ENCODE results near the gene DUSP8. TPM values are rescaled to one million over a fixed set of nuclear protein-coding genes. Genes with fewer than 3 reads are reported as not detected.

The DUSP8 gene
- polyA plus RNA-seq, 1 donor from 2014 or later = 3.5 TPM

DNA sequence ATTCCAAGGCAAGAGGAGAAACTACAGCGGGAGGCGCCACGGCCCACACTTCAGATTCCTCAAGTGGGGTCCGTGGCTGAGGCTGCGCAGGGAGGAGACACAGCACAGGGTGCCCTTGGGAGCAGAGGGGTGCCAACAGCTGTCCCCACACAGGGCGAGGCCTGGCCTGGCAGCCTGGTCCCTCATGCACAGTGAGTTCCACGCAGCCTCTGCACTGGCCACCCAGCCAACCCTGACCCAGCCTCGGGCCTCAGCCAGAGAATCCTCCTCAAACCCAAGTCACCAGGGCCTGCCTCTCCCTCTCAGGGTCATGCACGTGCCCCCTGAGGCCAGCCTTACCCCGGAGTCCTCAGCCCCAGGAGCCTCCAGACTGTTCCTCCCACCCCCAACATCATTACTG, 63.1 kb downstream of the DUSP8 start:
- H3K27me3 ChIP-seq (ENCODE audit: insufficient read depth, low read depth, low read length) = no peaks in the 10 kb centered on the region
- H3K27ac ChIP-seq (ENCODE audit: low read length) = no peak overlapping the region
- no peaks in the 10 kb centered on the region for H4K20me1 ChIP-seq (ENCODE audit: insufficient read depth)
- no peak overlapping the region for H3K9ac ChIP-seq (ENCODE audit: low read length)
- no peaks in the 10 kb centered on the region for H3K79me2 ChIP-seq (replicated peaks; ENCODE audit: insufficient read depth, low read length)
- no peaks in the 10 kb centered on the region for H3K9me3 ChIP-seq (ENCODE audit: low read length)
- no peak overlapping the region for H3K4me2 ChIP-seq (ENCODE audit: low read length)
- no peak overlapping the region for H2AFZ ChIP-seq (ENCODE audit: low read depth, low read length)
- H3K36me3 ChIP-seq (ENCODE audit: insufficient read depth, low read length) = no peaks in the 10 kb centered on the region
- no peak overlapping the region for H3K4me3 ChIP-seq (ENCODE audit: low read length)
- no peaks in the 10 kb centered on the region for H3F3A ChIP-seq (ENCODE audit: insufficient read depth, low read length, poor library complexity, severe bottlenecking)
- TF ChIP-seq RAD21 (conservative IDR thresholded peaks at IDR 0.05) (no peak), MXI1 (conservative IDR thresholded peaks at IDR 0.05; ENCODE audit: poor library complexity, severe bottlenecking) (no peak), TAF1 (IDR thresholded peaks at IDR 0.05; ENCODE audit: low read depth) (no peak), POLR2AphosphoS5 (IDR thresholded peaks at IDR 0.05) (no peak), EZH2 (IDR thresholded peaks at IDR 0.05; ENCODE audit: borderline replicate concordance, insufficient read depth, low read length, poor library complexity, severe bottlenecking) (no peak), EP300 (conservative IDR thresholded peaks at IDR 0.05; ENCODE audit: poor library complexity, severe bottlenecking) (no peak)
- TF ChIP-seq, protein P1, sequence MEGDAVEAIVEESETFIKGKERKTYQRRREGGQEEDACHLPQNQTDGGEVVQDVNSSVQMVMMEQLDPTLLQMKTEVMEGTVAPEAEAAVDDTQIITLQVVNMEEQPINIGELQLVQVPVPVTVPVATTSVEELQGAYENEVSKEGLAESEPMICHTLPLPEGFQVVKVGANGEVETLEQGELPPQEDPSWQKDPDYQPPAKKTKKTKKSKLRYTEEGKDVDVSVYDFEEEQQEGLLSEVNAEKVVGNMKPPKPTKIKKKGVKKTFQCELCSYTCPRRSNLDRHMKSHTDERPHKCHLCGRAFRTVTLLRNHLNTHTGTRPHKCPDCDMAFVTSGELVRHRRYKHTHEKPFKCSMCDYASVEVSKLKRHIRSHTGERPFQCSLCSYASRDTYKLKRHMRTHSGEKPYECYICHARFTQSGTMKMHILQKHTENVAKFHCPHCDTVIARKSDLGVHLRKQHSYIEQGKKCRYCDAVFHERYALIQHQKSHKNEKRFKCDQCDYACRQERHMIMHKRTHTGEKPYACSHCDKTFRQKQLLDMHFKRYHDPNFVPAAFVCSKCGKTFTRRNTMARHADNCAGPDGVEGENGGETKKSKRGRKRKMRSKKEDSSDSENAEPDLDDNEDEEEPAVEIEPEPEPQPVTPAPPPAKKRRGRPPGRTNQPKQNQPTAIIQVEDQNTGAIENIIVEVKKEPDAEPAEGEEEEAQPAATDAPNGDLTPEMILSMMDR (IDR thresholded peaks at IDR 0.05; ENCODE audit: poor library complexity, severe bottlenecking) = no peak
- TF ChIP-seq, protein P2, sequence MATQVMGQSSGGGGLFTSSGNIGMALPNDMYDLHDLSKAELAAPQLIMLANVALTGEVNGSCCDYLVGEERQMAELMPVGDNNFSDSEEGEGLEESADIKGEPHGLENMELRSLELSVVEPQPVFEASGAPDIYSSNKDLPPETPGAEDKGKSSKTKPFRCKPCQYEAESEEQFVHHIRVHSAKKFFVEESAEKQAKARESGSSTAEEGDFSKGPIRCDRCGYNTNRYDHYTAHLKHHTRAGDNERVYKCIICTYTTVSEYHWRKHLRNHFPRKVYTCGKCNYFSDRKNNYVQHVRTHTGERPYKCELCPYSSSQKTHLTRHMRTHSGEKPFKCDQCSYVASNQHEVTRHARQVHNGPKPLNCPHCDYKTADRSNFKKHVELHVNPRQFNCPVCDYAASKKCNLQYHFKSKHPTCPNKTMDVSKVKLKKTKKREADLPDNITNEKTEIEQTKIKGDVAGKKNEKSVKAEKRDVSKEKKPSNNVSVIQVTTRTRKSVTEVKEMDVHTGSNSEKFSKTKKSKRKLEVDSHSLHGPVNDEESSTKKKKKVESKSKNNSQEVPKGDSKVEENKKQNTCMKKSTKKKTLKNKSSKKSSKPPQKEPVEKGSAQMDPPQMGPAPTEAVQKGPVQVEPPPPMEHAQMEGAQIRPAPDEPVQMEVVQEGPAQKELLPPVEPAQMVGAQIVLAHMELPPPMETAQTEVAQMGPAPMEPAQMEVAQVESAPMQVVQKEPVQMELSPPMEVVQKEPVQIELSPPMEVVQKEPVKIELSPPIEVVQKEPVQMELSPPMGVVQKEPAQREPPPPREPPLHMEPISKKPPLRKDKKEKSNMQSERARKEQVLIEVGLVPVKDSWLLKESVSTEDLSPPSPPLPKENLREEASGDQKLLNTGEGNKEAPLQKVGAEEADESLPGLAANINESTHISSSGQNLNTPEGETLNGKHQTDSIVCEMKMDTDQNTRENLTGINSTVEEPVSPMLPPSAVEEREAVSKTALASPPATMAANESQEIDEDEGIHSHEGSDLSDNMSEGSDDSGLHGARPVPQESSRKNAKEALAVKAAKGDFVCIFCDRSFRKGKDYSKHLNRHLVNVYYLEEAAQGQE (IDR thresholded peaks at IDR 0.05; ENCODE audit: borderline replicate concordance) = no peak
- H3K9me2 ChIP-seq (ENCODE audit: insufficient read depth, low read length) = no peaks in the 10 kb centered on the region

DNA sequence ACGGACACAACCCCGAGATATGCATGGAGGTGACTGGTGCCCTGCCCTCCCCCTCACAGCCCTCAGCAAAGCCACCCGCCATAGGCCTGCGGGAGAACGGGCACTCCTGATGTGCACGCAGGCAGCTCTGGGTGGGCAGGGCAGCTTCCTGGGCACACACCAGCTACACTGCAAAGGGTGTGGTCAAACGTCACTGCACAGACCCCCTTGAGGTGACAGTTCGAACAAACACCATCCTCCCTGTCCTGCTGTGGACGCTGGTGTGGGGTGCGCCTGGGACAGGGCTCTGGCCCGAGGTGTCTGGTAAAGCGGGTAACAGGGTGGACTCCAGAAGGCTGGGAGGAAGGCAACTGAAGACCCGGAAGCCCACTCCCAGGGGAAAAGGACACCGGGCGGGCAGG, 63.6 kb downstream of the DUSP8 start:
- Histone ChIP-seq H3K9me3 (ENCODE audit: low read length) (no peaks in the 10 kb centered on the region), H3F3A (ENCODE audit: insufficient read depth, low read length, poor library complexity, severe bottlenecking) (no peaks in the 10 kb centered on the region), H3K27me3 (ENCODE audit: insufficient read depth, low read depth, low read length) (no peaks in the 10 kb centered on the region), H3K4me2 (ENCODE audit: low read length) (no peak overlapping the region), H3K4me3 (ENCODE audit: low read length) (no peak overlapping the region), H3K9me2 (ENCODE audit: insufficient read depth, low read length) (no peaks in the 10 kb centered on the region), H2AFZ (ENCODE audit: low read depth, low read length) (no peak overlapping the region), H3K79me2 (replicated peaks; ENCODE audit: insufficient read depth, low read length) (no peaks in the 10 kb centered on the region), H3K36me3 (ENCODE audit: insufficient read depth, low read length) (no peaks in the 10 kb centered on the region), H3K9ac (ENCODE audit: low read length) (no peak overlapping the region), H3K27ac (ENCODE audit: low read length) (no peak overlapping the region), H4K20me1 (ENCODE audit: insufficient read depth) (no peaks in the 10 kb centered on the region)
- TF ChIP-seq EP300 (conservative IDR thresholded peaks at IDR 0.05; ENCODE audit: poor library complexity, severe bottlenecking) = no peak
- no peak for TF ChIP-seq SMC3 (conservative IDR thresholded peaks at IDR 0.05; ENCODE audit: poor library complexity)
- TF ChIP-seq, protein P1 (IDR thresholded peaks at IDR 0.05; ENCODE audit: poor library complexity, severe bottlenecking) = no peak
- TF ChIP-seq TAF1 (IDR thresholded peaks at IDR 0.05; ENCODE audit: low read depth) = no peak
- no peak for TF ChIP-seq RAD21 (conservative IDR thresholded peaks at IDR 0.05)
- no peak for TF ChIP-seq MXI1 (conservative IDR thresholded peaks at IDR 0.05; ENCODE audit: poor library complexity, severe bottlenecking)
